ENCODE results near the gene TSPAN32.

The TSPAN32 gene

GRCh38 chr11:2290351-2290841 is 11.4 kb upstream of the TSPAN32 start:
- peak; percentile 45 to 86 for DNase-seq

- DNase-seq: no peak
Observed at GRCh38 chr11:2293531-2293971, 8.3 kb upstream of the TSPAN32 start.

DNA sequence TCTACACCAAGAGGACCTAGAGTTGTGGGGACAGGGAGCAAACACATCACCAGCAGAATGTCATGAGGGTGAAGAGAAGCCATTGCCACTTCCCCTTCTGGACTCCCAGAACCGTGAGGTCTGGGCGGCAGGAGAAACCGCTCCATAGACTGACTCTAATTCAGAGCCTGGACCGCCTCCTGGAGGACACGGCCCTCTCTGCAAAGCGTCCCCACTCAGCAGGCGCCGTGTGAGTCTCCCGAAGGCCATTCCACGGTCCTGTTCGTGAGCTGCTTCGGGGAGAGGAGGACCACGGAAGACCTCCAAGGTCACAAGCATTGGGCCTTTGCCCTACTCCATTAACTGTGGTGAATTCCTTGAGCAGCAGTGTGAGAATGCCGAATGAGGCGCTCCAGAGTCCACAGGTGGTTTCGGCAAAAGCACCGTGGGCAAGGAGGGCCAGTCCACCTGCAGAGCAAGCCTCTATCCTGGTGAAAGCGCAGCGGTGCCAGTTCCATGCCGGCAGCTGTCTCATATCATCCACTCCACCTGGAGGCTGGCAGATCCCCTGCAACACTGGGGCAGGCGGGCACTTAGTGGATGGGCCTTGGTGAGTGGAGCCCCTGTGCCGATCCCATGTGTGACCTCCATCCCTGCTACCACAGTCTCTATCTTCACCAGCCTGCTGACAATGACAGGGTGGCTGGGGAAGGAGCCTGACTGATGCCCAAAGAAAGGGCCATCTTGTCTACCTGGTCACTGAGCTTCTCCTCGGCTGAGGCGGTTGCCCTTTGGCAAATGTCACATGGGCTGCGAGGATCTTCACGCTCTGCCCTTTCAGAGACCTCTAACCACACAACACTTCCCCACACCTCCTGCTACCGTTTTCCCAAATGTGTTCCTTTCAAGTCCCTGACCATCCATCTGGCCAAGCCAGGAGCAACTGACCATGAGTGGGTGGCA is 7.6 kb upstream of the TSPAN32 start:
- no peak for DNase-seq

DNA sequence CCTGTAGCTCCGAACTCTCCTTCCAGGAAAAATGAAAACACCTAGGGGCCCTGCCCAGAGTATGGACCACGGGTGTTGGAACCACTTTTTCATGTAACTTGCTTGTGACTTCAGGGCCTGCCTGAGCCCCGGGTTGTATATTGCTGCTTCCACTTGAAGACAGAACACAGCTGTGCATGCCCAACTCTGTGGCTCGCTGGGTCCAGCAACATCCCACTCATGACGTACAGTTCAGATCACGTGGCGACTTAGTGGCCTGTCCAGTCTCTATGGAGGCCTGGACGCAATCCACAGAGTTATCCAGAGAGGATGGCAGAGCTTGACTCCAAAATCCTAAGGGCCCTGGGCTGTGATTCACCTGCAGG is 6.9 kb upstream of the TSPAN32 start:
- DNase-seq: no peak

- no peak for DNase-seq
Observed at GRCh38 chr11:2295971-2296912, 5.6 kb upstream of the TSPAN32 start.

DNA sequence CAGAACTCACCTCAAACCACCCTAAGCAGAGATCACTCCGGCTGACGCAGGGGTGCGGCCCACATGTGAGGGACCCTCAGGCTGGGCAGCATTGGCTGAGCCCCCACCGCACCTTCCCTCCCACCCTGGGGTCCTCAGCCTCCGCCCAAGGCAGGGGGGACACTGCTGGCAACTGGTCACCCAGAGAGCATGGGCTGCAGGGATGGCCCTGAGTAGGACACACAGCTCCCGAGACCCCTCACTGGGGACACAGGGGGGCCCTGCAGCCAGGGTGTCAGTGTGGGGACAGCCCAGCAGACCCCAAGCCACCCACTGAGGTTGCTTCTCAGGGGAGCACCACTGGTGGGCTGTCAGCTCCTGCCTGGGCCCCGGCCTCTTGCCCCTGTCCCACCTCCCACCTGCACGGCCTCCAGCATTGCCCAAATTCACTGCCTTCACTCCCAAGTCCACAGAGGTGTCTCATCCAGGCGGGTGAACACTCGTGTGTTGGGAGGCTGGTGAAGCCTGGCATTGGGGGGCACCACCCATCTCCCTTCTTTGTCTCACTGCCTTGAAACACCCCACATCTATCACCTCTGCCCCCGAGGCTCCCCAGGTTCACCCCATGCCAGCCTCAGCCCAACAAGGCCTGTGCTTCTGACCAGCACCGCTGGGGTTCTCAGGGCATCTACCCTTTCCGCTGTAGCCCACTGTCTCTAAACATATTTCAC is 4.7 kb upstream of the TSPAN32 start:
- DNase-seq: no peak

DNA sequence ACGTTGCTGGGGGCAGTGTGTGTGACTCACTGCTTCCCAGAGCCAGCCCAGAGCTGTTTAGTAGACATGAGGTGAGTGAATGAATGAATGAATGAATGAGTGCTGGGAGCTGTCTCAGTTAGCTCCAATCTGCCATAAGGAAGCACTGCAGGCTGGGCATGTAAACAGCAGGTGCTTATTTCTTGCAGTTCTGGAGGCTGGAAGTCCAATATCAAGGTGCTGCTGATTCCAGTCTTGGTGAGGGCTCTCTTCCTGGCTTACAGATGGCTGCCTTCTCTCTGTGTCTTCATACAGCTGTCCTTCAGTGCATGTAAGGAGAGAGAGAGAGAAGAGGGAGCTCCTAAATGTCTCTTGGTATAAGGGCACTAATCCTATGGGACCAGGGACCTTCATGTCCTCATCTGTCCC is 4.2 kb upstream of the TSPAN32 start:
- DNase-seq: no peak

- DNase-seq: no peak
Observed at GRCh38 chr11:2298131-2298794, 3.5 kb upstream of the TSPAN32 start.

- peak; percentile 40 to 61 for DNase-seq
Observed at GRCh38 chr11:2298795-2299761, 2.7 kb upstream of the TSPAN32 start.

GRCh38 chr11:2299773-2300172 is 2.0 kb upstream of the TSPAN32 start:
- no peak for DNase-seq

- DNase-seq: no peak
Observed at GRCh38 chr11:2300290-2300935, 1.4 kb upstream of the TSPAN32 start.

- no peak for DNase-seq
Observed at GRCh38 chr11:2300936-2301630, 730 bp upstream of the TSPAN32 start.

- no peak for DNase-seq
Observed at GRCh38 chr11:2302306-2302895, 588 bp downstream of the TSPAN32 start.

DNA sequence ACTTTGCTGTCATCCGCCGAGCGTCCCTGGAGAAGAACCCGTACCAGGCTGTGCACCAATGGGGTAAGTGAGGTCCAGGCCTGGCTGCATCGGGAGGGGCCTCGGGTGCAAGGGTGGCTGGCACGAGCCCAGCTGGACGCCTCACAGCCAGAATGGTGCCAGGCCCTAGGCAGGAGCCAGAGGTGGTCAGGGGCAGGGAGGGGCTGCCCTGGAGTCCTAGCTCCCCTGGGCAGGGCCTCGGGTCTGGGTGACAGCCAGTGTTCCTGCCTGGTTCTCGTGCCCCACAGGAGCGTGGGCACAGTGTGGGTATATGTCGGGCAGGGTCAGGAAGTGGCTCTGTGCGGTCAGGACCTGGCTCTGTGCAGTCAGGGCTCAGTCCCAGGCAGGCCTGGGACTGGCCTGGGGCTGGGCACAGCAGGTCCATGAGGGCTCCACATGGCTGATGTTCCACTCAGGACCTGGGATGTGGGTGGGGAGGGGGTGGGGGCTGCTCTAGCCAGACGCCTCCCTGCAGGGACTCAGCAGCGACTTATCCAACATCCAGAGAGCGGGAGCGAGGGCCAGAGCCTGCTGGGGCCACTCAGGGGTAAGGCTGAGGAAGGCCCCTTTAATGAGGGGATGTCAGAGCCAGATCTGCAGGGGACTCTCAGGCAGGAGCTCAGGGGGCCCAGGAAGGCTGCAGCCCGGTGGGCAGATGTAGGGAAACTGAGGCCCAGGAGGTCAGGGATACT is 1.2 kb downstream of the TSPAN32 start:
- DNase-seq: no peak

DNA sequence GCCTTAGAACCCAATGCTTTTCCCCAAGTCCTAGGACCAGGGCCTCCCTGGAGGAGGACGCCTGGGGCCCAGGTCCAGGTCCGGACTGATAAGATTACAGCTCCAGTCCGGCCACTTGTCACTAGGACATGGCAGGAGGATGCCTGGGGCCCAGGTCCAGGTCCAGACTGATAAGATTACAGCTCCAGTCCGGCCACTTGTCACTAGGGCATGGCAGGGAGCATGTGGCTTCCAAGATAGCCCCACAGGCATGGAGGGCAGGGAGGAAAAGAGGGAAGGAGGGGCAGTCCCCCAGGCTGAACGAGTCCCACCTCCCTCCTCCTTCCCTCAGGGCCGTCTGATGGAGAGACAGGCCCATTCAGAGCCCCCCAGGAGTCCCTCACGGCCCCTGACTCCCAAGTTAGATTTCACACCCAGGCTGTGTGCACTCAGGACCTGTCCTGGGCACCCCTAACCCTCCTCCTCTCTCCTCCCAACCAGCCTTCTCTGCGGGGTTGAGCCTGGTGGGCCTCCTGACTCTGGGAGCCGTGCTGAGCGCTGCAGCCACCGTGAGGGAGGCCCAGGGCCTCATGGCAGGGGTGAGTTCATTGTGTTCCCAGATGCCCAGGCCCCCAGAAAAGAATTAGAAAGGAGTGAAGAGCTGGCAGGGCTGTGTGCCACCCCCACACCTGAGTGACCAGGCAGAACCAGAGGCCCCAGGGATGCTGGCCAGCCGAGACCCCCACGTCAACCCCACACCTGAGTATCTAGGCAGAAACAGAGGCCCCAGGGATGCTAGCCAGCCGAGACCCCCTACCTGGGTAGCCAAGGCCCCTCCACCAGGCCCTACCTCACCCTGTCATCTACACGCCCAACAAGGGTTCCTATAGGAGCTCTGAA is 2.1 kb downstream of the TSPAN32 start:
- DNase-seq: no peak

DNA sequence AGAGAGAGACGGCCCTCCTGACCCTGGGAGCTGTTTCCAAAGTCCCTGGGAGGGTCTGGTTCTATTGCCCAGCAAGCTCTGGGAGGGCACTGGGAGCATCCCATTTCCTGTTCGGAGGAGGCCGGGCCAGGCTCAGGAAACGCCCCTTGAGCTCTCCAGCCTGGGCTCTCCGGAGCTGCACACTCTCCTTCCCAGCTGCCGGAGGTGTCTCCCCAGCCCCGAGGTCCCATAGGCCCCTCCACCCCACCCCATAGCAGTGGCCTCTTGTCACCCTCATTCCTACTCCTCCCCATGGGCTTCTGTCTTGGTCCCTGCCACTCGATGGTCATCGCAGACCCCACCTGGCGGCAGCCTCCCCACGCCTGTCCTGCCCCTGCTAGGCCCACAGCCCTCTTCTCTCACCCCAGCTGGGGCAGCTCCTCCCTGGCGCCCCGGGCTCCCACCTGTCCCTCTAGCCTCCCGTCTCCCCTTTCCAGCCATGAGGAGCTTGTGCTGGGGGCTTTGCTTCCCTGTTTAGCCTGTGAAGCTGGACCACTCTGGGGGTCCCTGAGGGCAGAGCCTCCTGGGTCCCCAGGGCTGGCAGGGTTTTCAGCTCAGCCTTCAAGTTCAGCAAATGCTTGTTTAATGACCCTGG is 2.8 kb downstream of the TSPAN32 start:
- no peak for DNase-seq

GRCh38 chr11:2305140-2305778 is 3.4 kb downstream of the TSPAN32 start:
- DNase-seq: peak; percentile 40 to 47
